HG02870 (cell line): ENCODE results near the gene HERC4.
"Not testable (repeated sequence)": the region's sequence is repeated elsewhere in the genome, so short reads cannot be mapped to it uniquely, and the experiment has no call there.

Experiments used
- ATAC-seq: cut with Tn5 transposase; IDR thresholded peaks from one replicate; pipeline ENCODE4 v1.9.1; 2021; ENCODE audit warnings: mild to moderate bottlenecking, moderate library complexity; ENCODE audit not compliant: unreplicated experiment

HERC4 gene

DNA sequence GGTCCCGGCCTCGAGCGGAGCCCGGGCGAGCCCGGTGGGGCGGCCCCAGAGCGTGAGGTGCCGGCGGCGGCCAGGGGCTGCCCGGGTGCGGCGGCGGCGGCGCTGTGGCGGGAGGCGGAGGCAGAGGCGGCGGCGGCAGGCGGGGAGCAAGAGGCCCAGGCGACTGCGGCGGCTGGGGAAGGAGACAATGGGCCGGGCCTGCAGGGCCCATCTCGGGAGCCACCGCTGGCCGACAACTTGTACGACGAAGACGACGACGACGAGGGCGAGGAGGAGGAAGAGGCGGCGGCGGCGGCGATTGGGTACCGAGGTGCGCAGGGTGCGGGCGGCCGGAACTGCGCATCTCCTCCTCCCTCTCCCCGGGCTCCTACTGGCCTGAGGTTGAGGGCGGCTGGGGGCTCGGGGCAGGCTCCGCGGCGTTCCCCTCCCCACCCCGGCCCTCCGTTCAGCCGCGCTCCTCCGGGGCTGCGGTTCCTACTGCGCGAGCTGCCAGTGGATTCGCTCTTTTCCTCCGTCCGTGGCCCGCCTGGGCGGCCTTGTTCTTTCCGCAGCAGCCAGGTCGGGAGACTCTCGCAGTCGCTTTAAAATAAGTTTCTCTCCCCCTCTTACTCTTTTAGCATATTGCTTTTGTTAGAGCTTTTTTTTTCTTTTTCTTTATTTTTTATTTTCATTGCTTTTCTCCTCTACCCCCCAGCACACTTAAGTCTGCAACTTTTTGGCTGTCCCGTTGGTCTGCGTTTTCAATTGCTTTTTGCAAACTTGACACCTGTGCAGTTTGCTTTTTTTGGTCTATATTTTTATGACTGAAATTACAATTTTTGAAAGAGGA lies 190.0 kb downstream of the HERC4 start:
- ATAC-seq: peak; percentile 56

DNA sequence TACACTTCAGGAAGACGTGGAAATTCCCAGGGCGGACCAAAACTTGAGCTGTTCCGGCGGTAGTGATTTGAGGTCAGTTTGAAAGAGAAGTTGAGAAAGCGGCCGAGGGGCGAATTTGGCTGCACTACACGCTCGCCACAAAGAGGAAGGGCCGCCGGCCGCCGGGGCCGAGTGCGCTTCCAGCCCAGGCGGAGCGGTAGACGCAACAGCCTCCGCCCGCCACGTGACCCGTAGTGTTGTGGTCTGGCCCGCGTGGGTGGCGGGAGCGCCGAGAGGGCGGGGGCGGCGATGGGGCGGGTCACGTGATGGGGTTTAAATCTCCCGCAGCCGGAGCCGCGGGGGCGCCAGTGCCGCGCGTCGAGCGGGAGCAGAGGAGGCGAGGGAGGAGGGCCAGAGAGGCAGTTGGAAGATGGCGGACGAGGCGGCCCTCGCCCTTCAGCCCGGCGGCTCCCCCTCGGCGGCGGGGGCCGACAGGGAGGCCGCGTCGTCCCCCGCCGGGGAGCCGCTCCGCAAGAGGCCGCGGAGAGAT lies 190.7 kb downstream of the HERC4 start, which contains the start of gene SIRT1:
Gene SIRT1, plus strand, starts transcription at position 344 of the 529 bp plus-strand sequence. Its CDS starts 66 bp downstream, at position 410.
- peak; percentile 84 for ATAC-seq

DNA sequence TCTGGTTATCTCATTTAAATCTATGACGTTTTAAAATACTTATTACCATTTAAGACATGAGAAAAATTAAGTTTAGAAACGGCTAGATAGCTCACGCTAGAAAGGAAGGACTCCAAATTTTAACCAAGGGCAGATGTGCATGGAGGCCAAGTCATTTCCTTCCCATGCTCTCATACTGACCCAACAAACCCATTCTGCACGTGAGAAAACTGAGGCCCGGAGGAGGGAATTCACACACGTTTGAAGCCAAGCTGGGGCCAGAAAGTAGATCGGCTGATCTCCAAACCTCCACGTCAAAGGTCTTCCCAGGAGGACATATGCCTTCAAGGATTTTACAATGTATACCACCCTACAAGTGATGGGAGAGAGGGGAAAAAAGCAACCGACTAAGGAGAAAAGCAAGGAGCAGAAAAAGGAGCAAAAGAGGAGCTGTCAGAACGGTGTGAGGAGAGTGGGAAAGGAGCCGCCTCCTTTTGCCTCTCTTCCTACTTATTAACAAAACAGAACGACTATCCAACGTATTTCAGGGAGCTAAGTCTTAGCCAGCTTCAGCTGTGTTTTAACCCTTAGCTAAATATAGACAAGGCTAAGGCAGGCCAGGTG lies 191.3 kb downstream of the HERC4 start:
- ATAC-seq: no peak

DNA sequence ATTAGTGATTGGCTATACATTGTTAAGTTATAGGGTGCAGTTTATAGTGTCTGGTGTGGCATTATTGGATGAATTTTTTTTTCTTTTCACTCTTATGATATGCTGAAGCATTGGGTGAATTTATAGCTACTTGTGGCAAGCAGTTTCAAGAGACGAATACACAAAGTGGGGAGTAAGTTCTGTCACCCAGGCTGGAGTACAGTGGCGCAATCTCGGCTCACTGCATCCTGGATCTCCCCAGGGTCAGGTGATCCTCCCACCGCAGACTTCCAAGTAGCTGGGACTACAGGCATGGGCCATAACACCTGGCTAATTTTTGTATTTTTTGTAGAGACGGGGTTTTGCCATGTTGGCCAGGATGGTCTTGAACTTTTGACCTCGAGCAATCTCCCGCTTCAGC lies 196.9 kb downstream of the HERC4 start:
- no peak for ATAC-seq

DNA sequence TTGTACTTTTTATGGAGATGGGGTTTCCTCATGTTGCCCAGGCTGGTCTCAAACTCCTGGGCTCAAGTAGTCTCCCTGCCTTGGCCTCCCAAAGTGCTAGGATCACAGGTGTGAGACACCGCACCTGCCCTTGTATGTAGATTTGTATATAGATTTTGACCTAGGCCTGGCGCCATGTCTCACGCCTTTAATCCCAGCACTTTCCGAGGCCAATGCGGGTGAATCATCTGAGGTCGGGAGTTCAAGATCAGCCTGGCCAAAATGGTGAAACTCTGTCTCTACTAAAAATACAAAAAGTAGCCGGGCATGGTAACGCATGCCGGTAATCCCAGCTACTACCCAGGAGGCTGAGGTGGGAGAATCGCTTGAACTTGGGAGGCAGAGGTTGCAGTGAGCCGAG lies 197.7 kb downstream of the HERC4 start:
- ATAC-seq: not testable (repeated sequence)

DNA sequence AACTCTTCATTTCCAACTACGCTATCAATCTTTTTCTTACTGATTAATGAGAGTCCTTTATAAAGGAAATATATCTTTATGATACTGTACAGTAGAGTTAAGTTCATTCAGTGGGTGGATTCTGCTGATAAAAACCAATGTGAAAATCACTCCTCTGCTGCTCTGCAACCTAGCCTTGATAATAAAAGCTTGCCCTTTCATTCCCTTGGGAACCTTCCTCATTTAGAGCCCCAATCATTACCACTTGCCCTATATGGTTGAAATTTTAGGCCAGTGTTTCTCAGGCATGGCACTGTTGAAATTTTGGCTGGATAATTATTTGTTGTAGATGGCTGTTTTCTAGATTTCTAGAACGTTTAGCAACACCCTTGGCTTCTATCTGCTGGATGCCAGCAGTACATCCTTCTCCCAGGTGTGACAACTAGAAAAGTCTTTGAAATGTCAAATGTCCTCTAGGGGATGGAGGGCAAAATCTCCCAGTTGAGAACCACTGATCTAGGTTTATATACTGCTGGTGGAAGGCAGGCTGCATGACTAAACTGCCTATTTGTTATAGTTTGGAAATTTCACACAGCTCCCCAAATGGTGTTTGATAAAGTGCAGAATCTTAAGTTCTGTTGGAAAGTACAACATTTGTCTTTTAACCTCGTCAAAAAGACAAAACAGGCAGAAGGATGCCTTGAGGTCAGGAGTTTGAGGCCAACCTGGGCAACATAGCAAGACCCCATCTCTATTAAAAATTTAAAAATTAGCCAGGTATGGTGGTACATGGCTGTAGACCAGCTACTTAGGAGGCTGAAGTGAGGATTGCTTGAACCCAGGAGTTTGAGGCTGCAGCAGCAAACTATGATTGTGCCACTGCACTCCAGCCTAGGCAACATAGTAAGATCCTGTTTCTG lies 199.5 kb downstream of the HERC4 start:
- no peak for ATAC-seq
